HL-60/S4 treated with retinoic acid at 250 ng/mL for 4 days and 3 days (cell line): Measurements from ENCODE around the gene P3R3URF.

Experiments used
- in situ Hi-C: fragments of 300-500 bp; cut with MboI; formaldehyde crosslinking; loops from 2 replicates; pipeline ENCODE4 v1.7.0; 2022; ENCODE audit warnings: low sequenced_read_pairs

The P3R3URF gene

DNA sequence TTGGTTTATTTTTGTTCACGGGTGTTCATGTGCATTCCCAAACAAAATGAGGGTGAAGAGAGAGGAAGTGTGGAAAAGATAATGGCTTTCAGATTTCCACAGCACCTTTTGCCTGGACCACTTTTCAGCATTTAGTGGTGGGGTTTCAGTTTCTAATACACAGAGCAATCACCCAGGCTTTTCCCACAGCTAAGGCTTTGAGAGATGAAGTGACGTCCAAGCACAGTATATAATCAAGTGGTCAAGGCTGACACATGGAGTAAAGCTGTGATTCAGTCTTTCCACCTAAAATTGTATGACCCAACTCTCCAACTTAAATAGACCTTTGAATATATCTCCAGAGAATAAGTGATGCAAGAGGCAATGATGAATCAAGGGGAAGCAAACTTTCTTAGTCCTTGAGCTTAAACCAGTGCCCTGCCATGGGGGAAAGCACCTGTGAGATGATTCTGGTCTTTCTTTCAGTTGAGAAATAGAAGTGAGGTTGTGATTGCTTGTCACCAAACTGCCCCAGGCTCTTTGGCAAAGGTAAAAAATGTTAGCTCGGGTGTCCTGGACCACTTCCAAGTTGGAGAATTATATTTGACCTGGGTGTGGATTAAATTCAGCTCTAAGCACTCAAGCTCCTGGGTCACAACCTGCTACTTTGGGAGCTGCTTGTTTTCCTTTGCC is 41.5 kb downstream of the P3R3URF start:
- in situ Hi-C loops: no loop called here

DNA sequence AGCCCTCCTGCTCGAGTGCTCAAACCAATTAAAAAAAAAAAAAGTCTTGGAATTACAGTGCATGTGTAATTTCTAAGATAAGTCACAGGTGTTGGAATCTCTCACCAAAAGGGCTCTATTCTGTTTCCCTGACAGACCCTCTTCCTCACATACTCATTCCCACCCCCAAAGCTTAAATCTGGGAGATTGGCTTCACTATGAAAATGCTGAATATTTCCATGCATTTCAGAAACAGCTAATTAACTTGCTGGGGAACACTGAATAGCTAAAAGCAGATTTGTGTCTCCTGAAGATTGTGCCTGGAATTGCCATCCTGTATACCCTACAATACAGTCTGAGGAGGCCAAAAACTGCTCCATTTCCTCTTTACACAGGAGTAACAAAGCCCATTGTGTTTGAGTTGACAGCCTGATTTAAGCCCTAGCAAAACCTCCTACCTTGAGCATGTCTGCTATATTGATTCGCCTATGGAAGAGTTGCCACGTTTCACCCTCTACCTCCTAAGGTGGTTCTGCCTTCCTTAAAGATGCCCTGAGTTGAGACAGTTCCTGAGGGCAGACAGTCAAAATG is 42.4 kb downstream of the P3R3URF start:
- in situ Hi-C loops: no loop called here

DNA sequence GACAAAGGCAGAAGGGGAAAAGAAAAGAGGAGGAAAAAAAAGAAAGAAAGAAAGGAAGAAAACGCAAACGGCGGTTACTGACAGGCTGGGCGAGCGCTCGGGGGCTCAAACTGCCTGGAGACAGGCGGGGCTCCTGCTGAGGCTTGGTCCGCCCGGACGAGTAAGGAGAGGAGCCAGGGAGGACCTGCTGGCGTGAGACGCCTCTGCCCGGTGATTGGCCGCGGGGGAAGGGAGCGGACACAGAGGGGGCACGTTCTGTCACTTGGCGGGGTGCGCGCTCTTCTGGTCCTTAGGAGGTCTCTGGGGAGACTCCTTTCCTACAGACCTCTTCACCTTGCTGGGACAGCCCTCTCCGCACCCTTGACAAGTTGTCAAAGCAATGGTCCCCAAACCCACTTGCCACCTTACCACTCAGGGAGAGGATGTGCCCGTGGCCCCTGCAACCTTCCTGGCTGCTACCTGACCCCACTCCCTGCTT is 43.1 kb downstream of the P3R3URF start:
- in situ Hi-C loops: no loop called here

DNA sequence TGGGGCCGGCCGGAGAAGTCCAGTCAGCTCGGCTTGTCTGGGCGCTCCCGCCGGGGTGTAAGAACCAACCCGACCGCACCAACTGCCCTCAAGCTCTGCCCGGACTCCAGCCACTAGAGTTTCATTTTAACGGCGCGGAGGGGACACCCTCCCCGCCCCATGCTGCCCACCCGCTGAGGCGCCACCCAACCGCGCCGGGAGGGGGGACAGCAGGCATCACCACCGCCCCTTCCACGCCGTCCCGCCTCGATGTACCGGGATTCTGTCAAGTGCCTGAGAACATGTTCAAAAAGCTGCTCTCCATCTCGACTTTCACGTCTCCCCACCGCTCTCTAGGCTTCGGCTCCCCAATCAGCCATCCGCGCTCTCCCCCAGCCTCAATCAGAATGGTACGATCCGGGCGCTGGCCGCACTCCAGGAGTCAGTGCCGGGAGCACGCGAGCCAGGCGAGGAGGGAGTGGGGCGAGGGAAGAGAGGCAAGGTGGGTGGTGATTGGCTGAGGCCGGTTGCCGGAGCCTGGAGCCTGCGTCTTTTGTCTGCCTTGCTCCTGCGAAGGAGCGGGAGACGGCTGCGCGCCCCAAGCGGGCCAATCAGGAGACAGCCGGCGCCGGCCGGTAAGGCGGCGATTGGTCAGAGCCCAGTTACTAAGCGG is 43.6 kb downstream of the P3R3URF start, which contains the start of gene PIK3R3:
Gene PIK3R3, minus strand, starts transcription at position 101 of the 652 bp plus-strand sequence. CDS start 677 bp downstream, outside the sequence.
- in situ Hi-C loops: no loop called here

DNA sequence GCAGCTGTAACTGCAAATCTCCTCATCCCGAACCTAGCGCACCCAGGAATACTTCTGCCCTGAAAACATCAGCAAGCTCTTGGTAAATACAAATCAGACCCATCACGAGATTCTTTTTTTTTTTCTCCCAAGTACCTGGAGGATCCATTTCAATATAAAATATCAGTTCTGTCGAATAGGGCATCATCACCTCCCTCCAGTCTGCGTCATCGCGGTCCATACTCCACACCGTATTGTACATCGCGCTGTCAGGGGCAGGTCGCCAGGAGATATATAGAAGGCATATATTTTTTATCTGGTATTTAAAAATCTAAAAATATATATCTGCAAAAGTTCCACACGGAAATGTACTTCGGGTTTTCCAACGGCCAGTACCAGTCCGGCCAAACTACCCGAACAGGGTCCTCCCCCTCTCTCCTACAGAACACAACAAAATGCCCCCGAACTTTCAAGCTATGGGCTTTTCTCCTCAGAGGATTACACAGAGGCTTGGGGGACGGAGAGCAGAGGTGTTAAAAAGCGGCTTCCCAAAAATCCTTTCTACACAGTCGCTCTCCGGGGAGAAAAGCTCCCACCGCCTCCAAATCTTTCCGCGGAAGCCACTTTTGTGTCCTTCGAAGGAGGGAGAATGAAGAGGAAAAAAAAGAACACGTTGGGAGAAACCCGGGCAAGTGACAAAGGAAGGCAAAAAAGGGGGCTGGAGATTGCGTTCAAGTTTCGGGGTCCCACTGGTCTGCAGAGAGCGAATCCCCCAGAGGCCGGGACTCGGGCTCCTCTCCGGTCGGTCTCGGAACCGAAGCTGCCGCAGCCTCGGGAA is 44.4 kb downstream of the P3R3URF start:
- in situ Hi-C loops: no loop called here

DNA sequence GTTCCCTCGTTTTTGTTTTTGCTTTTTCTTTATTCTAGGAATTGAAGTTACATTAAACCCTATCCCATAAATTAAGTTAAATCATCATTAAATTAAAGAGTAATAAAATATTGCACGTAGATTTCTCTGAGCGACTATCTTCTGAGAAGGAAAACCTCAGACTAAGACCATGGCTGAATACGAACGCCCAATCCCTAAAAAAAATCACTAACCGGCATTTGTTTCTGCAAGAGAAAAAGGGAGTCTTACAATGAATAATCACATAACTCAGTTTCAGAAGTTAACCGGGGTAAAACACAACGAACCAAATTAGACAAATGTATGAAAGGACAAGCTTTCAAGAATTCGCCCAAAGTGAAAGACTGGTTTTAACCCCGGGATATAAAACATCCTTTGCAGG is 45.2 kb downstream of the P3R3URF start:
- in situ Hi-C loops: no loop called here

DNA sequence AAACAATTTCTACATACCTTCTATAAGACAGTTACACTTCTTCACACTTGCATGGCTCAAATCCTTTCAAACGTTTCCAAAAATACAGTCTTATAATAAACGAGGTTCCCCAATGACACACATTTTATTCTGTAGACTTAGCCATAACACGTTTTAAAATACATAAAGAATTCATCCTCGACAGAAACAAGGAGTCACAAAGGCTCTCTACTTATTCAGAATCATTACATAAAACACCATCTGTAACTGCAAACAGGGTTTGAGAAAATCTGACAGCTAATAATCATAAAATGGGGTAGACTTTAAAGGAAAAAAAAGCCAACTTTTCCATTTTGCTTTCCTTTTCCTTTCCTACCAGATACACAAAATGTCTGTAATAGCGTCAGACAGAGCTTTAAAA is 45.7 kb downstream of the P3R3URF start:
- in situ Hi-C loops: no loop called here

DNA sequence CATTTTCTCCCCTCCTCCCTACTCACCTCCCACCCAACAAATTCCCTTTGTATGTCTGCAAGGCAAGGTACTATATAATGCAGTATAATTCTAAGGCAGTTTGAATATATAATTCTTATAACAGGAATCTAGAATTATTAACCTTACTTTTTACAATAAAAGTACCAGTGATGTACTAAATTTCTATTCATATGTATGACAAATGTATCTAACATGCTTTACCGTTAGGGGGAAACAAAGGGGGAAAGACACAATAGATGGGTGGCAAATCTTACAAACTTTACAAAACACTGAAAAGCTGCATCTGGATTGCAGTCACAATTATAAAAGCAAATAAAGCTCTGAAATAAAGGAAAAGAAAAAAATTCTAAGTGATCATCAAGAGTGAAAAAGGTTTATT is 46.2 kb downstream of the P3R3URF start:
- in situ Hi-C loops: no loop called here

DNA sequence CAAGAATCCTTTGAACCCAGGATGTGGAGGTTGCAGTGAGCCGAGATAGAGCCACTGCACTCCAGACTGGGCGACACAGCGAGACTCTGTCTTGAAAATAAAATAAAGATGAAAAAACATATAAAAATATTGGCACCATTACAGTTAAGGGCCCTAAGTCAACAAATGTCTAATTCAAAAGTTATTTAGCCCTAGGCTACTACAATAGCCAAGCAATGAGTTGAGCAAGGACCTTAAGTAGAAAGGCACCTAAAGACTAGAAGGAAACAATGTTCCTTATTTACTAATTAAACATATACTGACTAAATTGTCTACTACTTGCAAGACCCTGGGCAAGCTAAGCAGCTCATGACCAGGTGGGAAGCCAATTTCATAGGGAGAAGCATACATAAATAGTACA is 47.9 kb downstream of the P3R3URF start:
- in situ Hi-C loops: no loop called here
